ENCODE measurements around the gene DYDC2.
"Not testable (repeated sequence)": the region's sequence is repeated elsewhere in the genome, so short reads cannot be mapped to it uniquely, and the experiment has no call there.

The DYDC2 gene

GRCh38 chr10:80356989-80357850 is 639 bp downstream of the DYDC2 start:
- Histone ChIP-seq H3K4me3 (ENCODE audit: low read length, poor library complexity, severe bottlenecking) (peak overlapping the region; percentile 67), H2AFZ (ENCODE audit: low read length) (peak overlapping the region; percentile 78), H3K27me3 (ENCODE audit: insufficient read depth, low read length, poor library complexity, severe bottlenecking) (peaks cover 15% of the 10 kb centered on the region), H3K4me1 (ENCODE audit: insufficient read depth, low read length, poor library complexity, severe bottlenecking) (peaks cover 7% of the 10 kb centered on the region), H3K79me2 (ENCODE audit: insufficient read depth, low read length) (no peaks in the 10 kb centered on the region), H3K9me2 (replicated peaks; ENCODE audit: low read depth, low read length) (no peaks in the 10 kb centered on the region; the same call in 1 of the 2 replicates), H4K20me1 (ENCODE audit: insufficient read depth, low read length, poor library complexity, severe bottlenecking) (no peaks in the 10 kb centered on the region), H3K9ac (ENCODE audit: low read depth, low read length, poor library complexity, severe bottlenecking) (no peak overlapping the region), H3K9me3 (ENCODE audit: insufficient read depth, low read depth, low read length) (no peaks in the 10 kb centered on the region), H3K4me2 (ENCODE audit: low read depth, low read length, poor library complexity, severe bottlenecking) (peak overlapping the region; percentile 69), H3F3A (ENCODE audit: low read depth) (no peaks in the 10 kb centered on the region), H3K36me3 (ENCODE audit: insufficient read depth, low read length) (no peaks in the 10 kb centered on the region)
- TF ChIP-seq EZH2phosphoT487 (IDR thresholded peaks at IDR 0.05; ENCODE audit: borderline replicate concordance) (no peak), CTCF (conservative IDR thresholded peaks at IDR 0.05; ENCODE audit: low read length) (no peak)

- Histone ChIP-seq H3K9me3 (ENCODE audit: insufficient read depth, low read depth, low read length) (no peaks in the 10 kb centered on the region), H3K36me3 (ENCODE audit: insufficient read depth, low read length) (no peaks in the 10 kb centered on the region), H2AFZ (ENCODE audit: low read length) (peak overlapping the region; percentile 78; the same call in 1 of the 2 replicates), H4K20me1 (ENCODE audit: insufficient read depth, low read length, poor library complexity, severe bottlenecking) (no peaks in the 10 kb centered on the region), H3K9ac (ENCODE audit: low read depth, low read length, poor library complexity, severe bottlenecking) (no peak overlapping the region), H3F3A (ENCODE audit: low read depth) (no peaks in the 10 kb centered on the region), H3K9me2 (replicated peaks; ENCODE audit: low read depth, low read length) (no peaks in the 10 kb centered on the region; the same call in 1 of the 2 replicates), H3K4me2 (ENCODE audit: low read depth, low read length, poor library complexity, severe bottlenecking) (no peak overlapping the region), H3K27me3 (ENCODE audit: insufficient read depth, low read length, poor library complexity, severe bottlenecking) (peaks cover 15% of the 10 kb centered on the region), H3K4me1 (ENCODE audit: insufficient read depth, low read length, poor library complexity, severe bottlenecking) (peaks cover 7% of the 10 kb centered on the region), H3K4me3 (ENCODE audit: low read length, poor library complexity, severe bottlenecking) (no peak overlapping the region), H3K79me2 (ENCODE audit: insufficient read depth, low read length) (no peaks in the 10 kb centered on the region)
- TF ChIP-seq CTCF (conservative IDR thresholded peaks at IDR 0.05; ENCODE audit: low read length), result no peak
- no peak for TF ChIP-seq EZH2phosphoT487 (IDR thresholded peaks at IDR 0.05; ENCODE audit: borderline replicate concordance)
Measured at GRCh38 chr10:80357851-80358125, 1.2 kb downstream of the DYDC2 start.

DNA sequence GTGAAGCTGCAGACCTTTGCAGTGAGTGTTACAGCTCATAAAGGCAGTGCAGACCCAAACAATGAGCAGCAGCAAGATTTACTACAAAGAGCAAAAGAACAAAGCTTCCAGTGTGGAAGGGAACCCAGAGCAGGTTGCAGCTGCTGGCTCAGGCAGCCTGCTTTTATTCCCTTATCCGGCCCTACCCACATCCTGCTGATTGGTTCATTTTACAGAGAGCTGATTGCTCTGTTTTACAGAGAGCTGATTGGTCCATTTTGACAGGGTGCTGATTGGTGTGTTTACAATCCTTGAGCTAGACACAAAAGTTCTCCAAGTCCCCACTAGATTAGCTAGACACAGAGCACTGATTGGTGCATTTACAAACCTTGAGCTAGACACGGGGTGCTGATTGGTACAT is 2.3 kb downstream of the DYDC2 start:
- H2AFZ ChIP-seq (ENCODE audit: low read length), result peak overlapping the region; percentile 32; the same call in 1 of the 2 replicates
- not testable (repeated sequence) for H3K36me3 ChIP-seq (ENCODE audit: insufficient read depth, low read length); H3F3A ChIP-seq (ENCODE audit: low read depth); H3K4me2 ChIP-seq (ENCODE audit: low read depth, low read length, poor library complexity, severe bottlenecking); H4K20me1 ChIP-seq (ENCODE audit: insufficient read depth, low read length, poor library complexity, severe bottlenecking); H3K79me2 ChIP-seq (ENCODE audit: insufficient read depth, low read length); H3K9me3 ChIP-seq (ENCODE audit: insufficient read depth, low read depth, low read length); H3K9ac ChIP-seq (ENCODE audit: low read depth, low read length, poor library complexity, severe bottlenecking); H3K4me1 ChIP-seq (ENCODE audit: insufficient read depth, low read length, poor library complexity, severe bottlenecking); H3K4me3 ChIP-seq (ENCODE audit: low read length, poor library complexity, severe bottlenecking); H3K9me2 ChIP-seq (replicated peaks; ENCODE audit: low read depth, low read length)
- peaks cover 15% of the 10 kb centered on the region for H3K27me3 ChIP-seq (ENCODE audit: insufficient read depth, low read length, poor library complexity, severe bottlenecking)

DNA sequence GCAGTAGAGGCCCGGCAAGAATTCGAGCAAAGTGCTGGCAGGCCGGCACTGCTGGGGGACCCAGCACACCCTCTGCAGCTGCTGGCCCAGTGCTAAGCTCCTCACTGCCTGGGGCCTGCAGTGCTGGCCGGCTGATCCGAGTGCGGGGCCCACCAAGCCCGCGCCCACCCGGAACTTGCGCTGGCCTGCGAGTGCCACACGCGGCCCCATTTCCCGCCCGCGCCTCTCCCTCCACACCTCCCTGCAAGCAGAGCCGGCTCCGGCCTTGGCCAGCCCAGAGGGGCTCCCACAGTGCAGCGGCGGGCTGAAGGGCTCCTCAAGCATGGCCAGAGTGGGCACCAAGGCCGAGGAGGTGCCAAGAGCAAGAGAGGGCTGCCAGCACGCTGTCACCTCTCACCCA is 3.1 kb downstream of the DYDC2 start:
- Histone ChIP-seq H4K20me1 (ENCODE audit: insufficient read depth, low read length, poor library complexity, severe bottlenecking) (no peaks in the 10 kb centered on the region), H3K27me3 (ENCODE audit: insufficient read depth, low read length, poor library complexity, severe bottlenecking) (peaks cover 15% of the 10 kb centered on the region), H3K9me2 (replicated peaks; ENCODE audit: low read depth, low read length) (no peaks in the 10 kb centered on the region; the same call in 1 of the 2 replicates), H3F3A (ENCODE audit: low read depth) (no peaks in the 10 kb centered on the region), H3K79me2 (ENCODE audit: insufficient read depth, low read length) (no peaks in the 10 kb centered on the region), H3K9ac (ENCODE audit: low read depth, low read length, poor library complexity, severe bottlenecking) (no peak overlapping the region), H3K36me3 (ENCODE audit: insufficient read depth, low read length) (no peaks in the 10 kb centered on the region), H3K4me1 (ENCODE audit: insufficient read depth, low read length, poor library complexity, severe bottlenecking) (peaks cover 7% of the 10 kb centered on the region), H3K9me3 (ENCODE audit: insufficient read depth, low read depth, low read length) (no peaks in the 10 kb centered on the region), H3K4me2 (ENCODE audit: low read depth, low read length, poor library complexity, severe bottlenecking) (no peak overlapping the region), H3K4me3 (ENCODE audit: low read length, poor library complexity, severe bottlenecking) (no peak overlapping the region), H2AFZ (ENCODE audit: low read length) (no peak overlapping the region)
- TF ChIP-seq EZH2phosphoT487 (IDR thresholded peaks at IDR 0.05; ENCODE audit: borderline replicate concordance), result no peak
- no peak for TF ChIP-seq CTCF (conservative IDR thresholded peaks at IDR 0.05; ENCODE audit: low read length)

Measured in Loucy (cell line).